Lower leg skin (tissue), 4 donors: ENCODE results near the gene RAD51B. TPM values are rescaled to one million over a fixed set of nuclear protein-coding genes. Genes with fewer than 3 reads are reported as not detected.

ENCODE experiments used
- DNase-seq, 2 donors: peaks; one replicate each; pipeline ENCODE4 v3.0.0-alpha.2; 2019; ENCODE audit warnings: low spot score in 2 of 2
- H3K4me3 ChIP-seq: fragments of 200-600 bp; sonication (generic); 2 replicates; pipeline ENCODE4 v1.5.1; 2017; ENCODE audit warnings: mild to moderate bottlenecking, low read depth; ENCODE audit not compliant: poor library complexity, severe bottlenecking
- POLR2A ChIP-seq, 2 donors: fragments of 450-650 bp; IDR thresholded peaks; one replicate each; pipeline ENCODE4 v1.6.1; 2016 to 2017; ENCODE audit warnings: antibody characterized with exemption in 2 of 2, mild to moderate bottlenecking in 1 of 2, moderate library complexity in 1 of 2
- WGBS, 2 donors: methylation state at CpG; one replicate each; pipeline ENCODE4 v1.1.5; 2018; 5-methylcytosine and 5-hydroxymethylcytosine counted together
- intact Hi-C: fragments of 100-400 bp; cut with DNase I; formaldehyde crosslinking; loops from one replicate; pipeline ENCODE4 v1.15.0; 2023; ENCODE audit warnings: low total_unique reads
- total RNA-seq, 4 donors: library from RNA; depleted of rRNA; stranded (reverse); fragments of >200 nt; gene quantifications; one replicate each; pipeline ENCODE4 v1.1.0, GENCODE V29; 2016
- TF ChIP-seq, protein P1 (sequence below), 3 donors: fragments of 450-650 bp; IDR thresholded peaks; one replicate each; pipeline ENCODE4 v1.5.1; 2016; ENCODE audit warnings: antibody characterized with exemption in 3 of 3, mild to moderate bottlenecking in 3 of 3, moderate library complexity in 2 of 3

RAD51B gene
- total RNA-seq, 4 donors from 2014 or later, result 6.1 to 27.2 (median 13.6) TPM

GRCh38 chr14:68679746-68680467 lies 860.3 kb downstream of the RAD51B start:
- 60 to 63% methylated on average over 8 of the region's 8 CpGs for WGBS, 2 donors
- no peak for DNase-seq
- H3K4me3 ChIP-seq, result no peak overlapping the region
- TF ChIP-seq, protein P1, sequence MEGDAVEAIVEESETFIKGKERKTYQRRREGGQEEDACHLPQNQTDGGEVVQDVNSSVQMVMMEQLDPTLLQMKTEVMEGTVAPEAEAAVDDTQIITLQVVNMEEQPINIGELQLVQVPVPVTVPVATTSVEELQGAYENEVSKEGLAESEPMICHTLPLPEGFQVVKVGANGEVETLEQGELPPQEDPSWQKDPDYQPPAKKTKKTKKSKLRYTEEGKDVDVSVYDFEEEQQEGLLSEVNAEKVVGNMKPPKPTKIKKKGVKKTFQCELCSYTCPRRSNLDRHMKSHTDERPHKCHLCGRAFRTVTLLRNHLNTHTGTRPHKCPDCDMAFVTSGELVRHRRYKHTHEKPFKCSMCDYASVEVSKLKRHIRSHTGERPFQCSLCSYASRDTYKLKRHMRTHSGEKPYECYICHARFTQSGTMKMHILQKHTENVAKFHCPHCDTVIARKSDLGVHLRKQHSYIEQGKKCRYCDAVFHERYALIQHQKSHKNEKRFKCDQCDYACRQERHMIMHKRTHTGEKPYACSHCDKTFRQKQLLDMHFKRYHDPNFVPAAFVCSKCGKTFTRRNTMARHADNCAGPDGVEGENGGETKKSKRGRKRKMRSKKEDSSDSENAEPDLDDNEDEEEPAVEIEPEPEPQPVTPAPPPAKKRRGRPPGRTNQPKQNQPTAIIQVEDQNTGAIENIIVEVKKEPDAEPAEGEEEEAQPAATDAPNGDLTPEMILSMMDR (IDR thresholded peaks at IDR 0.05), result no peak
- TF ChIP-seq POLR2A (IDR thresholded peaks at IDR 0.05), result no peak
- intact Hi-C loops, result no loop called here

- peak in 1 of 2 donors; percentile 80 for DNase-seq
- no peak overlapping the region for H3K4me3 ChIP-seq
- no peak for TF ChIP-seq POLR2A (IDR thresholded peaks at IDR 0.05)
- TF ChIP-seq, protein P1 (IDR thresholded peaks at IDR 0.05), result no peak
- intact Hi-C loops, result no loop called here
- WGBS, 2 donors, result 21 to 25% methylated on average over 9 of the region's 9 CpGs
These were observed 861.0 kb downstream of the RAD51B start for GRCh38 chr14:68680541-68681051.

GRCh38 chr14:68681256-68682011 lies 861.9 kb downstream of the RAD51B start:
- WGBS, 2 donors, result 82 to 87% methylated on average over 9 of the region's 9 CpGs
- no peak overlapping the region for H3K4me3 ChIP-seq
- no peak for DNase-seq
- no peak for TF ChIP-seq POLR2A (IDR thresholded peaks at IDR 0.05)
- TF ChIP-seq, protein P1 (IDR thresholded peaks at IDR 0.05), result no peak
- intact Hi-C loops, result no loop called here

DNA sequence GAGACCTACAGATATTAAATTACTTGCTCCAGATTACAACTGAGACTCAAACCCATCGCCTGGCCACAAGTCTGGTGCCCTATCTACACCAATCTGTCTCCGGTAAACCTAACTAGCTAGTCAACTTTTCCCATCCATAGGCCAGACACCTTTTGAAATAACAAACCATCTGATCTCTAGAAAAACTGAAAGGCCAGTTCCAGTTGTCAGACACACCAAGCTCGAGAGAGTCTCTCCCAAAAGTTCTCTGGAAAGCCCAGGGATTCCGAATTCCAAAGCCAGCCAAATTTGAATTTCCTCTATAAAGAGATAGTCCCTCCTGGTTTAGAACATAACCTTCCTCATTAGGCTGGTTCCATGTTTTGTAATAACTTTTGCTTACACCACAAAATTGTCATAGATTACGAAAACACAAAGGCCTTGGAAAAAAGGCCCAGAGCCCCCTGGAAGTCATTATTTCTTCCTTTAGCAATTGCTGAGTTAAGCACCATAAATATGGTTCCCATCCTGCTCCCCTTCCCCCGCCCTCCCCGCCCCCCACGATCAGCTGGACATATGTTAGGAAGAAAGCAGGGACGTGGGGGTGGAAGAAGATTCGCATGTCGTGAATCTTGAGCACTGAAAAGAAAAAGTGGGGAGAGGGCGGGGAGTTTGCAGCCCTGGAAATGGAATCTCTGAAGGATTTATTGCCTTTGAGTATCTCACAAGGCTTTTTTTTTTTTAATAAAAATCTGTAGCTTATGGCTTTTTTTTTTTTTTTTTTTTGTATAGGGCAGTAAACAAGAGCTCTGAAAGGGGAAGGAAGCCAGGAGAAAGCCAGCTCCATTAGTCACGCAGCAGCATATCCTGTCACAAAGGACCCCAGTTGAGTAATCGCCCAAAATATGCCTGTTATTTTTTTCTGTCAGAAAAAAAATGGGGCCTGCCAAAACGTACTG lies 862.9 kb downstream of the RAD51B start:
- peak in 1 of 2 donors; percentile 83 for DNase-seq
- intact Hi-C loops, result no loop called here
- no peak for TF ChIP-seq POLR2A (IDR thresholded peaks at IDR 0.05)
- TF ChIP-seq, protein P1 (IDR thresholded peaks at IDR 0.05), result no peak
- H3K4me3 ChIP-seq, result no peak overlapping the region
- WGBS, 2 donors, result 24 to 33% methylated on average over 15 of the region's 15 CpGs

- intact Hi-C loops, result no loop called here
- 58 to 73% methylated on average over 7 of the region's 7 CpGs for WGBS, 2 donors
- no peak overlapping the region for H3K4me3 ChIP-seq
These were observed 863.7 kb downstream of the RAD51B start for GRCh38 chr14:68683326-68683725.

More at GRCh38 chr14:68683326-68683725, 863.7 kb downstream of the RAD51B start:
- no peak for DNase-seq
- TF ChIP-seq POLR2A (IDR thresholded peaks at IDR 0.05), result no peak
- TF ChIP-seq, protein P1 (IDR thresholded peaks at IDR 0.05), result no peak
